GM21723 (cell line): ENCODE data around the gene RAPGEF1.
A peak's percentile ranks its signal among the peaks of the same experiment; 100 is the strongest.

ENCODE experiments used
- ATAC-seq: cut with Tn5 transposase; IDR thresholded peaks from one replicate; pipeline ENCODE4 v1.9.1; 2021; ENCODE audit warnings: mild to moderate bottlenecking, moderate library complexity; ENCODE audit not compliant: unreplicated experiment

Gene RAPGEF1

GRCh38 chr9:131628459-131629225, 111.2 kb downstream of the RAPGEF1 start:
- peak; percentile 12 for ATAC-seq

- ATAC-seq = peak; percentile 51
These were observed 112.0 kb downstream of the RAPGEF1 start for GRCh38 chr9:131627648-131628458.

- ATAC-seq = no peak
These were observed 112.6 kb downstream of the RAPGEF1 start for GRCh38 chr9:131627326-131627647.

- no peak for ATAC-seq
These were observed 113.8 kb downstream of the RAPGEF1 start for GRCh38 chr9:131625790-131626670.

- no peak for ATAC-seq
These were observed 114.4 kb downstream of the RAPGEF1 start for GRCh38 chr9:131625508-131625787.

- no peak for ATAC-seq
These were observed 115.0 kb downstream of the RAPGEF1 start for GRCh38 chr9:131624636-131625507.

GRCh38 chr9:131623655-131624330, 116.1 kb downstream of the RAPGEF1 start:
- no peak for ATAC-seq

GRCh38 chr9:131622523-131622922, 117.4 kb downstream of the RAPGEF1 start:
- ATAC-seq = peak; percentile 36

GRCh38 chr9:131621551-131622358, 118.1 kb downstream of the RAPGEF1 start:
- ATAC-seq = peak; percentile 46

GRCh38 chr9:131620764-131621520, 118.9 kb downstream of the RAPGEF1 start:
- no peak for ATAC-seq

GRCh38 chr9:131619680-131620079, 120.2 kb downstream of the RAPGEF1 start:
- ATAC-seq = no peak

- ATAC-seq = no peak
These were observed 121.1 kb downstream of the RAPGEF1 start for GRCh38 chr9:131618785-131619184.

GRCh38 chr9:131618071-131618479, 121.8 kb downstream of the RAPGEF1 start:
- no peak for ATAC-seq

GRCh38 chr9:131617611-131618010, 122.3 kb downstream of the RAPGEF1 start:
- ATAC-seq = no peak

GRCh38 chr9:131616983-131617604, 122.8 kb downstream of the RAPGEF1 start:
- no peak for ATAC-seq

- ATAC-seq = no peak
These were observed 125.4 kb downstream of the RAPGEF1 start for GRCh38 chr9:131614340-131614915.

GRCh38 chr9:131613921-131614320, 126.0 kb downstream of the RAPGEF1 start:
- ATAC-seq = no peak

- no peak for ATAC-seq
These were observed 127.0 kb downstream of the RAPGEF1 start for GRCh38 chr9:131612851-131613250.
